Peyer's patch (tissue), 4 donors: ENCODE measurements around the gene FNDC7. TPM values are rescaled to one million over a fixed set of nuclear protein-coding genes. Genes with fewer than 3 reads are reported as not detected.

ENCODE experiments used
- DNase-seq, 3 donors: peaks; one replicate each; pipeline ENCODE4 v3.0.0-alpha.2; 2017 to 2019
- H3K27ac ChIP-seq, 4 donors: fragments of 200-600 bp; sonication (generic); one replicate each; pipeline ENCODE4 v1.5.1; 2016 to 2019
- H3K27me3 ChIP-seq, 2 donors: fragments of 200-600 bp; sonication (generic); one replicate each; pipeline ENCODE4 v1.5.1; 2019
- H3K36me3 ChIP-seq, 3 donors: fragments of 200-600 bp; sonication (generic); one replicate each; pipeline ENCODE4 v1.5.1; 2016 to 2019
- H3K4me1 ChIP-seq, 4 donors: fragments of 200-600 bp; sonication (generic); one replicate each; pipeline ENCODE4 v1.5.1; 2016 to 2019
- H3K4me3 ChIP-seq, 4 donors: fragments of 200-600 bp; sonication (generic); 1 replicate in 3 of 4; 2 replicates in 1 of 4; pipeline ENCODE4 v1.5.1; 2016 to 2019; ENCODE audit warnings: mild to moderate bottlenecking in 1 of 4
- H3K9me3 ChIP-seq, 4 donors: fragments of 200-600 bp; sonication (generic); one replicate each; pipeline ENCODE4 v1.5.1; 2016 to 2019; ENCODE audit warnings: mild to moderate bottlenecking in 1 of 4
- CTCF ChIP-seq, 6 experiments: fragments of 450-650 bp in 4 of 6; fragments of 200-600 bp in 2 of 6; sonication (generic) in 1 of 6; IDR thresholded peaks; one replicate each; pipeline ENCODE4 v1.5.1; 2017 to 2019; ENCODE audit warnings: antibody characterized with exemption in 6 of 6, mild to moderate bottlenecking in 3 of 6, moderate library complexity in 1 of 6
- POLR2A ChIP-seq, 2 donors: fragments of 450-650 bp; IDR thresholded peaks; one replicate each; pipeline ENCODE4 v1.5.1; 2017; ENCODE audit warnings: antibody characterized with exemption in 2 of 2, mild to moderate bottlenecking in 2 of 2, moderate library complexity in 2 of 2
- total RNA-seq, 4 donors: library from RNA; depleted of rRNA; stranded (reverse); fragments of >200 nt; gene quantifications; one replicate each; pipeline ENCODE4 v1.1.0, GENCODE V29; 2016

The FNDC7 gene
- total RNA-seq, 4 donors from 2014 or later: not detected

DNA sequence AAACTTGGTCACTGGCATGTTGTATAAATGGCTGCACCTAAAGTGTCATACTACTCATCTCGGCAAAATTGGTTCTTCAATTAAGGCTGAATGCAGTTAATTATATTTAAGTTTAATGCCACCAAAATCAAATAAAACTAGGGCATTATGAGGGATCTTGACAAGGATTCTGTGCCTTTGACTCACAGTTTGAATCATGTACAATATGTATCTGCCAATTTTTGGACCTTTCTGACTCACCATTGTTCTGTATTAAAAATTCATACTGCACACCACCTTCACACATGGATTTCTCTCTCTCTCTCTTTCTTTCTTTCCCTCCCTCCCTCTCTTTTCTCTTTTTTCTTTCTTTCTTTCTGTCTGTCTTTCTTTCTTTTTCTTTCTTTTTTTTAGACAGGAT is 19.7 kb downstream of the FNDC7 start:
- TF ChIP-seq POLR2A (IDR thresholded peaks at IDR 0.05) (no peak), CTCF (IDR thresholded peaks at IDR 0.05) (no peak)
- Histone ChIP-seq H3K4me1 (no peaks in the 10 kb centered on the region), H3K9me3 (no peaks in the 10 kb centered on the region), H3K27ac (no peak overlapping the region), H3K27me3 (no peaks in the 10 kb centered on the region), H3K4me3 (no peak overlapping the region), H3K36me3 (no peaks in the 10 kb centered on the region)
- no peak for DNase-seq

- H3K9me3 ChIP-seq: no peaks in the 10 kb centered on the region
- no peaks in the 10 kb centered on the region for H3K4me1 ChIP-seq
- TF ChIP-seq POLR2A (IDR thresholded peaks at IDR 0.05) (no peak), CTCF (IDR thresholded peaks at IDR 0.05) (no peak)
These were observed 21.6 kb downstream of the FNDC7 start for GRCh38 chr1:108734171-108734865.

DNA sequence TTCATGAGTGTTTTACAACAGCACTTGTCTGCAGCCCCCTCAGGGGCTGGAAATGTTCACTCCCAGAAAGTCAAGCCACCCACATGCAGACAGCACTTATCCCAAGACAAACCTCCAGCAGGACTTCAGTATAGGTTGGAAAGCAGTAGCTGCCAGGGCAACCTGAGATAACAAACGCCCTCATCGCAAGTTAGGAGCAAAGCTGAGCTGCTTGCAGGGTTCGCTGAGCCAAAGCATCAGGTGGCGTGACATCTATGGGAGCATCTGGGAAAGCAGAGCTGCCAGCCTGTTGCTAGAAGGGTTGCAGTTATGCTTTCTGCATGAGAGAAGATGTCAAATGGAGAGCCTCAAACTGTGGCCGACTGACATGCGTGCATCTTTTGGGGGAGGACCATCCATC is 29.5 kb downstream of the FNDC7 start:
- DNase-seq: no peak
- TF ChIP-seq POLR2A (IDR thresholded peaks at IDR 0.05): no peak
- TF ChIP-seq CTCF (IDR thresholded peaks at IDR 0.05): no peak
- Histone ChIP-seq H3K4me3 (no peak overlapping the region), H3K27ac (no peak overlapping the region), H3K9me3 (no peaks in the 10 kb centered on the region), H3K36me3 (no peaks in the 10 kb centered on the region), H3K4me1 (no peaks in the 10 kb centered on the region), H3K27me3 (no peaks in the 10 kb centered on the region)

More at GRCh38 chr1:108734171-108734865, 21.6 kb downstream of the FNDC7 start:
- DNase-seq: no peak
- no peaks in the 10 kb centered on the region for H3K27me3 ChIP-seq
- H3K4me3 ChIP-seq: no peak overlapping the region
- H3K36me3 ChIP-seq: no peaks in the 10 kb centered on the region
- H3K27ac ChIP-seq: no peak overlapping the region

DNA sequence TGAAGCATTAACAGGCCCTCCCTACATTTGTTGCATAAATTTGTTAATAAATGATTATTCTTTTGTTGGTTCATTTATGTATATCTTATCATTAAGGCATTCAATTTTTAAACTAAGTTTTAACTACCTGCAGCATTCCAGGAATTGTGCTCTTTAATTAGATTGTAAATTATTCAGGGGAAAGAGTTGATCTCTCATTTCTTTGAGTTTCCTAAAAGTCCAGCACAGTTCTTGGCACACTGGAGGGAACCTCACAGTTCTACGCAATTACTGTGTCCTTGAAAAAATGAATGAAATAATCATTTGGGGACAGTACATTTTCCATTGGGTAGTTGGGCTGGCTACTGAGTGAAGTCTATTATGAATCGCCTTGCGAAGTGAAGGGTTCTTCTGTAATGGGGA is 33.3 kb downstream of the FNDC7 start:
- Histone ChIP-seq H3K36me3 (no peaks in the 10 kb centered on the region), H3K27me3 (no peaks in the 10 kb centered on the region), H3K27ac (peak overlapping the region; percentile 90 to 100 (median 98)), H3K4me1 (peaks cover 0 to 14% (median 2%) of the 10 kb centered on the region in 4 donors), H3K4me3 (peak overlapping the region in 1 of 4 donors; percentile 100), H3K9me3 (no peaks in the 10 kb centered on the region)
- TF ChIP-seq POLR2A (IDR thresholded peaks at IDR 0.05) (no peak), CTCF (IDR thresholded peaks at IDR 0.05) (no peak)
- DNase-seq: no peak

DNA sequence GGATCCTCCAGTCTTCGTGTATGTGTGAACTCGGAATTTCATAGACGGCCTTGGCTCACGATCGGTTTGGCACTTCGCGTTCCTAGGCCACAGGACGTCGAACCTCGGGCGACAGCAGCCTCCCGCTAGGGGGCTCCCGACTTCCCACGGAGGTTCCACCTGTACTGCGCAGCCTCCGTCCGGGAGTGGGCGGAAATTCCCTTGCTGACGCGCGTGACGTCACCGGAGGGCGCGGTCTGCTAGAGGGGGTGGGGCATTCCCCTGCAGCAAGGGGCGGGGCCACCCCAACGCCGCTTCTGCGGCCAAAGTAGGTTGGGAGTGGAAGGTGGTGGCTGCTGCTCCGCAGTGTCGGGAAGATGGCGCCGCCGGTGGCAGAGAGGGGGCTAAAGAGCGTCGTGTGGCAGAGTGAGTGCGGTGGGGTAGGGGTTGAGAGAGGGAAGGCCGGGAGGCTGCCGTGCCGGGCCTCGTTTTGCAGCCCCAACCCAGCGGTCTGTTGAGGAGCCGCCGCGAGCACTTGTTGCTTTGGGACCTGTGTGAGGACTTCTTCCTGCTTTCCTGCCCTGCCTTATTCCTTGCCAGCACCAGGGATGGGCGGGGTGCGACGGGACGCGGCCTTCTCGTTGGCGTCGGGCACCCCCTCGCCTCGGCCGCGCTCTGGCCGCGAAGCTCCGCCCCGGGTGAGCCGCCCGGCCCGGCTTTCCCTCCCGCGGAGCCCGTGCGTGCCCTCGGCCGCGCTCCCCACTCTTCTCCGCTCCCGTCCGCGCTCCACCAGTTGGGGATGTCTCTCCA is 33.9 kb downstream of the FNDC7 start, which contains the start of gene STXBP3:
TSS of gene STXBP3 (plus strand) at position 293 of the 789 bp plus-strand sequence. CDS start at position 357, 64 bp downstream.
- peak; percentile 99 to 100 for TF ChIP-seq POLR2A (IDR thresholded peaks at IDR 0.05)
- peak; percentile 83 to 97 (median 95) for TF ChIP-seq CTCF (IDR thresholded peaks at IDR 0.05)
- no peaks in the 10 kb centered on the region for H3K27me3 ChIP-seq
- peak within 1 kb of the TSS; percentile 77 to 100 (median 83) for H3K4me3 ChIP-seq
- peaks cover 0 to 14% (median 2%) of the 10 kb centered on the region in 4 donors for H3K4me1 ChIP-seq
- peak within 1 kb of the TSS; percentile 90 to 100 (median 98) for H3K27ac ChIP-seq
- peak; percentile 99 to 100 (median 99) for DNase-seq
- H3K9me3 ChIP-seq: no peaks in the 10 kb centered on the region
- no peaks in the 10 kb centered on the region for H3K36me3 ChIP-seq
